HG02943 (cell line): ENCODE measurements around the gene ZBTB7B.
"Not testable (repeated sequence)": the region's sequence is repeated elsewhere in the genome, so short reads cannot be mapped to it uniquely, and the experiment has no call there.

Experiments
- ATAC-seq: cut with Tn5 transposase; IDR thresholded peaks from one replicate; pipeline ENCODE4 v1.9.1; 2021; ENCODE audit warnings: mild to moderate bottlenecking, low read depth, moderate library complexity; ENCODE audit not compliant: unreplicated experiment

Gene ZBTB7B

DNA sequence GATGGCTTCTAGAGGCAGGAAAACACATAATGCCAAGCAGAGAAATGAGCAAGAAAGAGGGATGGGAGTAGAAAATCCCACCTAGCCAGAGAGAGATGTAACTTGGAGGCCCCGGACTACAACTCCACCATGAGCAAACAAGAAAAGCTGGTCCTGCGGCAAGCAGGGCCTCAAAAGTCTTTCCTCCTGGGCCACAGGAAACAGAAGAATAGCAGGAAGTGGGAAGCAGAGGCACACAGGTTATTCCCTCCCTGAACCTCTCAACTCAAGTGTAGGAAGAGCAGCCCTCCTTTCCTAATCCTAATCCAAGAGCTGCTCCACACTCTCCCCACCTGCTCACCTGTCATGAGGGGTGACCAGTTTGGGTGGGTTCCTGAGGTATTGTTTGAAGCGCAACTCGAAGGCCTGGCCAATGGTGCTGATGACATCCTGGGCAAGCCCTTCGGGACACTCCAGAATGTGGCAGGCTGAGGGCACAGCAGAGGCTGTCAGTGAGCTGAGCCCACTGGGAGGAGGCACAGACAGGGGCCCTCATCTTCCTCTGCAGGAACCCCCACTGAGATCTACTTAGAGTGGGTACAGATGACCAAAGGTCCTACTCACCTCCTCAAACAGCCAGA lies 35.2 kb upstream of the ZBTB7B start:
- no peak for ATAC-seq

DNA sequence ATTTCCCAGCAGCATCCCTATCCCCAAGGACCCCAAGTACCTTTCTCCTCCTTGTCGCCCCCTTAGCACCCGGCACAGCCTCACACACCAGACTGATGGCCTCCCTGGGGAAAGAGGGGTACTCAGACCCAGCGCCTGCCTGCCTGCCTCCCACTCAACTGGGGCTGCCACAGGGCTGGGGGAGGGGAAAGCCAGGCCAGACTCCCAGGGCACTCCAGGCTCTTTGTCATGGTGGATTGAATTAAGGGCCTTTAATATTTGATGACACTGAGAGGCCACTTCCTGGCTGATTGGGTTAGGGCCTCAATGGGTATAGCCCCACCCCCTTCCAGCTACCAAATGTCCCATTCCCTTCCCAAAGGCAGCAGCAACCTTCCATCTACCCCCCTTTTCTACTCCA lies 33.9 kb upstream of the ZBTB7B start:
- ATAC-seq = no peak

GRCh38 chr1:154969246-154969645 lies 33.4 kb upstream of the ZBTB7B start:
- no peak for ATAC-seq

DNA sequence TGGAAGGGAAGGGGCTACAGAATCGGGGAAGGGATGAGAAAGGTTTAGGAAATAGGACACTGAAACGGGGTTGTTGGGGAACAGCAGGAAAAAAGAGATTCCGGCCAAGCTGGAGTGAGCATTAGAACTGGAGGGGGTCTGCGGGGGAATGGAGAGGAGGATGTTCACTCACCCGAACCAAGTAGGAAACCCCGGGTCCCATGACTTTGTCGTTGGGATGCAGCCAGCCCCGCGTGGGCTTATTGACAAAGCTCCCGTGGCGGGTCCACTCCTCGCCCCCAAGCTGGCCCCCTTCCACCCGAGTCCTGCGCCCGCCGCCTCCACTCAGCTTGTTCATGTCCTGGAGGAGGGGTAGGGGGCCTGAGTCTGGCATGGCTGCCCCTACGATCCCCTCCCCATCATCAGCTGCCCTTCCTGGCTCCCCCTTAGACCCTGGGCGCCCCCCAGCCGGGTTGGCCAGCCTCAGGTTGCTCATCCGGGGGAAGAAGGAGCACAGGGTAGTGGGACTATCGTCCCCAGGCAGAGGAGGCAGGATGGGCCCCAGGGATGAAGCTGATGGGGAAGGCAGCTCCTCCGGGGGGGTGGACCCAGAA lies 32.6 kb upstream of the ZBTB7B start:
- ATAC-seq = no peak

DNA sequence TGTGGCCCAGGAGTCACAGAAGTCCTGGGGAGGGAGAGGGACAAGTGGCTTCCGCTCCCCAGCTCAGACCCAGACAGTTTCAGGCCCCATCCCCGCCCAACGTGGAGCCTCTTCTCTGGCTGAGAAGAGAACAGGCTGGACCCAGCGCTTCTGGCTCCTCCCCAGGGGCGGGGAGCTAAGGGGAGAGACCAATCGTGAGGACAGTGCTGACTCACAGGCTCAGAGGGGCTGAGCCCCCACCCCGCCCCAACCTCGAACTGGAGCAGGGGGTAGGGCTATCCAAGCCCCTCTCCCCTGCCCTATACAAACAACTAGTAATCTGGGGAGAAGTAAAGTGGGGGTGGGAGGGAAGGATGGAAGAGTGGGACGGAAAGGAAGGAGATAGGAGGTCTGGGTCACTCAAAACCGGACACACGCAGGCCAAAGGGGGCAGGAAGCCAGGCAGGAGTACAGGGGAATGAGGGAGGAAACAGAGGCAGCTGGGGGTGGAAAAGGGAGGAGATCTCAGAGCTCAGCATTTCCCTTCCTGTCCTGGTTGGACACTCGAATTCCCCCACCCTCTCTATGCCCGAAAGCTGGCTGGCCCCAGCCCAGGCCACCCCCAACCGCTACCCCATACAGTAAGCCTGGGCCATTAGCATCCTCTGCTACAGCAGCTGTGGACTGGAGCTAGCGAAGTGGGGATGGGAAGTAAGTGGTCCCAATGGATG lies 31.8 kb upstream of the ZBTB7B start, which contains the start of gene SHC1:
Gene SHC1 (minus strand): TSS at position 117 of the 710 bp plus-strand sequence. CDS start 221 bp downstream, outside the sequence.
- ATAC-seq = no peak

DNA sequence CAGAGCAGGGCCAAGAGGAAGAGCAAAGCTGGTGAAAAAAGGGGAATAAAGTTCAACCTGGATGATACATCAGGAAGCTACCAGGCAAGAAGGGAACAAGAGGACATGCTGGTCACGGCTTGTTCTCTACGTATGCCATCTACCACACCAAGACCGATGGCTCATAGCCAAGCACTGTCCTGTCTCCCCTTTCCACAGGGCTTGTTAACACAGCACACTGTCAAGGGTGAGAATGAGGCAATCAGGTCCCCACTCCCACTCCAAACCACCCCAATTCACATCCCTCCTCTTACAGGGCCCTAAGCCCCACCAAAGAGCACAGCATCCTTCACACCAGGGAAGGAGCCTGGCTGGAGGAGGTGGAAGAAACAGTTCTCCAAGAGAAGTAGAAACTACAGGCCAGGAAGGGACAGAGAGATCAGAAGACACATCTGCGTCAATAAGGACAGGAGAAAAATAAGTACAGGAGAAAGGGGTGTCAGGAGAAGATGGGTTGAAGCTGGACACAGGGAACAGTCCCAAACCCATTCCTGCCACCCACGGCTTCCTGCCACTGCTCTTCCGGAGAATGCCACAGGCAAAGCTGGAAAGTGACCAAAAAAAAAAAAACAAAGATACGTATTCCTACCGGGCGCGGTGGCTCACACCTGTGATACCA lies 31.1 kb upstream of the ZBTB7B start:
- ATAC-seq = no peak

- ATAC-seq = no peak
Observed at GRCh38 chr1:154972213-154972516, 30.4 kb upstream of the ZBTB7B start.

DNA sequence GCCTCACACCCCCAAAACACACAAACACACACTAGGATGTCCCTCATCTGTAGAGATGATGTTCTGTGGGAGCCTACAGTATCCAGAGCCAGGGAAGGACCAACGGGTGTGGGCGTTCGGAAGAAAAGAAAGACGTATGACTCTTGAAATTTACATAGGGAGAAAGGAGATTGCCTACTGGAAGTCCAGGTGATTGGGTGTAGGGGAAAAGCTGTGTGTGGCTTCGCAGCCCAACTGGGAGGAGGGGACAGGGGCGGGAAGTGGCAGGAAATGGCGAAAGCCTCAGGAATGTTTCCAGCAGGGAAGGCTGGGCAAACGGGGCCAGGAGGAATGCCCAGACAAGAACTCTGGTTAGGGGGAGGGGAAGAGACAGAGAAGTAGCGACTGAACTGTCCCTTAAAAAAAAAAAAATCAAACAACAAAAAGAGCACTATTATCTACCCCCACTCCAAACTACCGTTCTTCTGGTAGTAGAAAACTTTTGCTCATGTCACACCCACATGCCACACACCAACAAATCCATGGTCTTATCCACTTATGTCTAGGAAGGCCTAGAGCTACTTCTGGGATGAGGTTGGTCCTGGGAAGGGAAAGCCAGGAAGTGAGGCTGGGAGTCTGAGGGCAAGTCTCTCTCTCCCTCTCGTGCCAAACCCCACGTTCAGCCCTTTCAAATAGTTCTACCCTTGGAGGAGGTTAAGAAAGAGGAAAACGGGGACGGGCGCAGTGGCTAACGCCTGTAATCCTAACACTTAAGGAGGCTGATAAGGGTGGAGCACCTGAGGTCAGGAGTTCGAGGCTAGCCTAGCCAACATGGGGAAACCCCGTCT lies 29.9 kb upstream of the ZBTB7B start:
- no peak for ATAC-seq

GRCh38 chr1:154973344-154974101 lies 29.1 kb upstream of the ZBTB7B start:
- ATAC-seq = peak; percentile 22

- ATAC-seq = peak; percentile 77
Observed at GRCh38 chr1:154974102-154974807, 28.3 kb upstream of the ZBTB7B start, which contains the start of gene CKS1B. TSS of gene CKS1B (plus strand) at chr1:154974681. CDS start at chr1:154974746, 65 bp downstream.

GRCh38 chr1:154974808-154975408 lies 27.7 kb upstream of the ZBTB7B start:
- ATAC-seq = peak; percentile 52

- no peak for ATAC-seq
Observed at GRCh38 chr1:154975409-154976059, 27.1 kb upstream of the ZBTB7B start.

DNA sequence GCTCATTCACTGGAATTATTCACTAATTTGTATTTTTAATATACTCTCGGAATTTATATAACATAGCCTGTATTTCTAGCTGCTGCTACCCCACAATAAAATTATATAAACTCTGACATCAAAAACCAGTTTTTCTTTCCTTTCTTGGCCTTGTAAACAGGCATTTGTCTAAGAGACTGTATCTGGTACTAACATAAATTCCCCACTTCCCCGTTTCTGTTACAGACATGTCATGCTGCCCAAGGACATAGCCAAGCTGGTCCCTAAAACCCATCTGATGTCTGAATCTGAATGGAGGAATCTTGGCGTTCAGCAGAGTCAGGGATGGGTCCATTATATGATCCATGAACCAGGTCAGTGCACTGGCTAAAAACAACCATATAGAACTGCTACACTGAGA lies 24.8 kb upstream of the ZBTB7B start:
- ATAC-seq = not testable (repeated sequence)

DNA sequence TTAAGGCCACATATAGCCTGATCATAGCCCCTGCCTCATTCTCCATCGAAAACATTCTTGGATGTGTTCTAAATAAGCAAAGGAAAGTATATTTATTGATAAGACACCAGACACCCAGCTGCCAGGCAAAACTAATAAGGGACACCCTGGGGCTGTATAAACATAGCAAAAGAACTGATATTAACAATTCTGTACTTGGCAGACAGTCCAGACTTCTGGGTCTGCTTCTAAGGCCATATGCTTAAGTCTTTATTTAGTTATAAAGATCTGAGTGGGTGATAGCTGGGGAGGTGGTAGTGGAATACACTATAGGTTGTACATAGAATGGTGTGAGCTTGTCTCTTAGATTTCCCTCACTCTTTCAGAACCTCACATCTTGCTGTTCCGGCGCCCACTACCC lies 24.2 kb upstream of the ZBTB7B start:
- no peak for ATAC-seq

- no peak for ATAC-seq
Observed at GRCh38 chr1:154982341-154982740, 20.3 kb upstream of the ZBTB7B start.

DNA sequence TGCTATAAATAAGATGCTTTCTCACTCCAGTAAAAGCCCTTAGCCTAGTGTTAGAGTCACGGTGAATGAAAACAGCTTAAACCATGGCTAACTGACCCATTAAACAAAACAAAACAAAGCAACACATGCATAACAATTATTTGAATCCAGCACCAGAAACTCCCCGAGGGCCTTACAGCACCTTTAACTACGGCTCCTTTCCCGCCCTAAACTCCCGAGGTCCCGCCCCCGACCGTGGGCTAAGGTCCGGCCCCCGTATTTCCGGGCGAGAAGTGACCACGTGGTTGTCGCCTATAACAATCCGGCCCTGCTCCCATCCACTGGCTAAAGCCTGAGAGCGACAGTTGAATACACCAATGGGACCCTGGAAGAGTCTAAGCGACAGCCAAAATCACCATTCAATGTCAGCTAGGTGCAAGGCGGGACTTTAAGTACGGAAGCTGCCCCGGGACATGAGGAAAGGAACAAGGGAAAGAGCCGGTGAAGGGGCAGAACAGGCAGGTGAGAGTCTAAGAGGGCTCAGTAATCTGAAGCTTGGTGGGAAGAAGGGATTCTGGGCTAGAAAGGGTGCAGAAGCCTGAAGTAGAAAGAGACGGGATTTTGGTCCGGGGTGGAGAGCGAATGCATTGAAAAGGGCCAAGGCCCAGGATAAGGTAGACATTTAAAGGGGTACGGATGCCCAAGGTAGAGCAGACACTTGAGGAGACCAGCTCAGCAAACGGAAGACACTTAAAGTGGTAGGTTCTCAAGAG lies 19.5 kb upstream of the ZBTB7B start, which contains the start of gene FLAD1:
Gene FLAD1 (plus strand): TSS at position 448 of the 752 bp plus-strand sequence. CDS start 351 bp downstream, outside the sequence.
- ATAC-seq = peak; percentile 97

GRCh38 chr1:154983776-154984466 lies 18.7 kb upstream of the ZBTB7B start:
- ATAC-seq = no peak
